Thyroid gland (tissue), 4 donors: ENCODE results near the gene RAI14. TPM values are rescaled to one million over a fixed set of nuclear protein-coding genes. Genes with fewer than 3 reads are reported as not detected.

Source experiments
- DNase-seq, 2 donors: peaks; one replicate each; pipeline ENCODE4 v3.0.0-alpha.2; 2019
- H3K27ac ChIP-seq, 3 donors: fragments of 200-600 bp; sonication (generic); 1 replicate in 2 of 3; 2 replicates in 1 of 3; pipeline ENCODE4 v1.5.1; 2016 to 2019; ENCODE audit warnings: mild to moderate bottlenecking in 1 of 3, moderate library complexity in 1 of 3
- H3K27me3 ChIP-seq: fragments of 200-600 bp; sonication (generic); one replicate; pipeline ENCODE4 v1.5.1; 2019
- H3K36me3 ChIP-seq, 2 donors: fragments of 200-600 bp; sonication (generic); one replicate each; pipeline ENCODE4 v1.5.1; 2016 to 2019
- H3K4me1 ChIP-seq, 2 donors: fragments of 200-600 bp; sonication (generic); one replicate each; pipeline ENCODE4 v1.5.1; 2017 to 2019
- H3K4me3 ChIP-seq, 3 donors: fragments of 200-600 bp; sonication (generic); replicated peaks in 1 of 3; 1 replicate in 2 of 3; 2 replicates in 1 of 3; pipeline ENCODE4 v1.5.1; 2016; ENCODE audit warnings: mild to moderate bottlenecking in 1 of 3
- H3K9me3 ChIP-seq: fragments of 200-600 bp; sonication (generic); one replicate; pipeline ENCODE4 v1.5.1; 2017
- CTCF ChIP-seq, 6 experiments: fragments of 200-600 bp in 3 of 6; fragments of 450-650 bp in 3 of 6; sonication (generic) in 3 of 6; IDR thresholded peaks; one replicate each; pipeline ENCODE4 v1.5.1; 2016 to 2019; ENCODE audit warnings: antibody characterized with exemption in 6 of 6, mild to moderate bottlenecking in 2 of 6, inconsistent platforms in 1 of 6, moderate library complexity in 1 of 6
- POLR2A ChIP-seq, 2 donors: fragments of 450-650 bp; IDR thresholded peaks; one replicate each; pipeline ENCODE4 v1.6.1; 2017; ENCODE audit warnings: antibody characterized with exemption in 2 of 2, mild to moderate bottlenecking in 2 of 2, moderate library complexity in 1 of 2
- WGBS, 2 donors: methylation state at CpG; one replicate each; pipeline ENCODE4 v1.1.5; 2017; 5-methylcytosine and 5-hydroxymethylcytosine counted together
- intact Hi-C: fragments of 100-400 bp; cut with DNase I; formaldehyde crosslinking; loops from one replicate; pipeline ENCODE4 v1.15.1; 2023
- total RNA-seq, 4 donors: library from RNA; depleted of rRNA; stranded (reverse); fragments of >200 nt; gene quantifications; one replicate each; pipeline ENCODE4 v1.2.3, GENCODE V29; 2016

Gene RAI14
- total RNA-seq, 4 donors from 2014 or later, result 16.9 to 23.5 (median 20.8) TPM

GRCh38 chr5:34787035-34787434 lies 130.9 kb downstream of the RAI14 start:
- Histone ChIP-seq H3K4me3 (no peak overlapping the region), H3K4me1 (peaks cover 7 to 8% of the 10 kb centered on the region in 2 donors), H3K9me3 (no peaks in the 10 kb centered on the region), H3K27me3 (no peaks in the 10 kb centered on the region), H3K27ac (no peak overlapping the region), H3K36me3 (no peaks in the 10 kb centered on the region)
- intact Hi-C loops, result no loop called here
- WGBS, 2 donors, result 88 to 93% methylated on average over 6 of the region's 6 CpGs
- TF ChIP-seq CTCF (IDR thresholded peaks at IDR 0.05) (no peak), POLR2A (IDR thresholded peaks at IDR 0.05) (no peak)
- DNase-seq, result no peak

GRCh38 chr5:34789021-34789531 lies 132.9 kb downstream of the RAI14 start:
- Histone ChIP-seq H3K27ac (no peak overlapping the region), H3K36me3 (no peaks in the 10 kb centered on the region), H3K4me1 (peaks cover 7 to 8% of the 10 kb centered on the region in 2 donors), H3K27me3 (no peaks in the 10 kb centered on the region), H3K9me3 (no peaks in the 10 kb centered on the region), H3K4me3 (no peak overlapping the region)
- DNase-seq, result peak; percentile 11 to 39
- intact Hi-C loops, result no loop called here
- 24 to 37% methylated on average over 5 of the region's 5 CpGs for WGBS, 2 donors
- TF ChIP-seq POLR2A (IDR thresholded peaks at IDR 0.05), result no peak
- no peak for TF ChIP-seq CTCF (IDR thresholded peaks at IDR 0.05)

- no peak overlapping the region for H3K27ac ChIP-seq
- H3K9me3 ChIP-seq, result no peaks in the 10 kb centered on the region
- WGBS, 2 donors, result 93 to 97% methylated on average over 2 of the region's 2 CpGs
- H3K27me3 ChIP-seq, result no peaks in the 10 kb centered on the region
- no peak overlapping the region for H3K4me3 ChIP-seq
- DNase-seq, result no peak
- no peaks in the 10 kb centered on the region for H3K36me3 ChIP-seq
- no peak for TF ChIP-seq CTCF (IDR thresholded peaks at IDR 0.05)
- no peak for TF ChIP-seq POLR2A (IDR thresholded peaks at IDR 0.05)
- intact Hi-C loops, result no loop called here
- peaks cover 7 to 8% of the 10 kb centered on the region in 2 donors for H3K4me1 ChIP-seq
Measured at GRCh38 chr5:34789639-34790038, 133.5 kb downstream of the RAI14 start.

- WGBS, 2 donors, result 71 to 75% methylated on average over 1 of the region's 1 CpG
Measured at GRCh38 chr5:34790069-34790468, 133.9 kb downstream of the RAI14 start.

More at GRCh38 chr5:34790069-34790468, 133.9 kb downstream of the RAI14 start:
- Histone ChIP-seq H3K9me3 (no peaks in the 10 kb centered on the region), H3K27ac (no peak overlapping the region), H3K27me3 (no peaks in the 10 kb centered on the region), H3K36me3 (no peaks in the 10 kb centered on the region), H3K4me1 (peaks cover 7 to 8% of the 10 kb centered on the region in 2 donors), H3K4me3 (no peak overlapping the region)
- no peak for TF ChIP-seq CTCF (IDR thresholded peaks at IDR 0.05)
- no peak for TF ChIP-seq POLR2A (IDR thresholded peaks at IDR 0.05)
- intact Hi-C loops, result no loop called here
- DNase-seq, result no peak
